ENCODE data around the gene ACY1.
A peak's percentile ranks its signal among the peaks of the same experiment; 100 is the strongest.
"Not testable (repeated sequence)": the region's sequence is repeated elsewhere in the genome, so short reads cannot be mapped to it uniquely, and the experiment has no call there.

The ACY1 gene

GRCh38 chr3:51986010-51986947 is 2.9 kb downstream of the ACY1 start:
- no peak for DNase-seq

GRCh38 chr3:51987568-51987967 is 4.2 kb downstream of the ACY1 start:
- DNase-seq: no peak

DNA sequence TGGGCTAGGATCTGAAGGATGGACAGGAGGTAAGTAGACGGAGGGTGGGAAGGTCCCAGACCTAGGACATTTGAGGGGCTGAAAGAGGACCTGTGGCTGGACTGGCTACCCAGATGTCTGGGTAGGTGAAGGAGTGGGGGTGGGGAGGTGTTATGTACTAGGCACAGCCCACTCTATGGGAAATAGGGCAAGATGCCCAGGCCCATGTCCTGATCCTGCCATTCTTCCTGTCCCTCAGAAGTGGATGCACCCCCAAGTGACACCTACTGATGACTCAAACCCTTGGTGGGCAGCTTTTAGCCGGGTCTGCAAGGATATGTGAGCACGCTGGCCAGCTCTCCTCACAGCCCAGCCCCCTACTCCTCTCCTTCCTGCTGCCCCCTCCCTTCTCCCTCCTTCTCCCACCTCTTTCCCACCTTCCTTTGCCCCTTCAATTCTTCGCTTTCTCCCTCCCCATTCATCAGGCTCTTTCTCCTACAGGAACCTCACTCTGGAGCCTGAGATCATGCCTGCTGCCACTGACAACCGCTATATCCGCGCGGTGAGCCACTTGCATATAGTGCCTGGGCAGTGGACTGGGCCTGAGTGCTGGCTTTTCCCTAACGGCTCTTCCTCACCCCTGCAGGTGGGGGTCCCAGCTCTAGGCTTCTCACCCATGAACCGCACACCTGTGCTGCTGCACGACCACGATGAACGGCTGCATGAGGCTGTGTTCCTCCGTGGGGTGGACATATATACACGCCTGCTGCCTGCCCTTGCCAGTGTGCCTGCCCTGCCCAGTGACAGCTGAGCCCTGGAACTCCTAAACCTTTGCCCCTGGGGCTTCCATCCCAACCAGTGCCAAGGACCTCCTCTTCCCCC is 5.2 kb downstream of the ACY1 start:
- DNase-seq: no peak

- not testable (repeated sequence) for DNase-seq
Observed at GRCh38 chr3:51990501-51990971, 7.2 kb downstream of the ACY1 start.

DNA sequence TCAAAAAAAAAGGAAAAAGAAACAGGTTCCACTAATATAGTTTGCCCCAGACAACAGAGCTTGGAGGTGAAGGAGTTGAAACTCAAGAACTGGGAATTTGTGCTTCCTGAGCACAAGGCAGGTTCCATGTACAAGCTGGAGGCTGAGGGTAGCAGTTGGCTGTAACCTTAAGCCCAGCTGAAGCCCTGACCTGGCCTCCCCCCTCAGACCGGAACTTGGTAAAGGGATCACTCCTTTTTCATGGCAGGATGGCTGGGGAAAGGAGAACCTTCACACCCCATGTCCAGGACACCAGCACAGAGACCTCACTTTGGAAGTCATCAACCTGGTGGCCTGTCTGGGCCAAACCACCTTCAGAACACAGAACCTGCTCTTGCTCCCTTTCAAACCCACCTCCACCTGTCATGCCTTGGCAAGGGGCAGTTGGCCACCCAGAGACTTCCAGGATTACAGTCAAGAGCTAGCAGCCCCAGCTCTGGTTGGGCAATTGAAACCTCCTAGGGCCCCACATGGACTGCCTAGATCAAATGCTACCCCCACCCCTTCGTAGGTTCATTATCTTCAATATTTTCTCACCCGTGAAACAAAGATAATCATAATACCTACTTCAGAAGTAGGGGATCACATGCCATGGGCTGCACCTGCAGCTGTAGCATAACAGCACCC is 8.8 kb downstream of the ACY1 start:
- DNase-seq: no peak

GRCh38 chr3:51993657-51994056 is 10.3 kb downstream of the ACY1 start:
- not testable (repeated sequence) for DNase-seq

- no peak for DNase-seq
Observed at GRCh38 chr3:51994530-51994929, 11.2 kb downstream of the ACY1 start.

- peak; percentile 91 for DNase-seq
Observed at GRCh38 chr3:51995346-51996163, 12.2 kb downstream of the ACY1 start, which contains the start of gene RPL29. RPL29 (minus strand) TSS chr3:51995895; CDS start chr3:51995461, 434 bp downstream.

DNA sequence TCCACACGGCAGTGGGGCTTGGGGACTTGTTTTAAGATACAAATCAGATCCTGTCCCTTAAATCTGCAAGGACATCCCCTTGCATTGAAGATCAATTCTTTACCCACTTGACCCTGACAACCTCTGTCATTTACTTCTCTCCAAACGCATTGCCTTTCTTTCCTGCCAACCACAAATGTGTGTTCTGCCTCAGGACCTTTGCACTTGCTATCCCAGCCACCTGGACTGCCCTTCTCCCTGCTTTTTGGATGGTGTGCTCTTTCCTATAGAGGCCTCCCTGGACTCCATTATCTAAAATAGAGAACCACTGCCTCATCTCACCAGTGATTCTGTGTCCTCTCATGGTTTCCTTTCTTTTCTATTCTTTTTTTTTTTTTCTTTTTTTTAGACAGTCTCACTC is 13.8 kb downstream of the ACY1 start:
- DNase-seq: no peak

- DNase-seq: no peak
Observed at GRCh38 chr3:51997935-51998596, 14.7 kb downstream of the ACY1 start.

DNA sequence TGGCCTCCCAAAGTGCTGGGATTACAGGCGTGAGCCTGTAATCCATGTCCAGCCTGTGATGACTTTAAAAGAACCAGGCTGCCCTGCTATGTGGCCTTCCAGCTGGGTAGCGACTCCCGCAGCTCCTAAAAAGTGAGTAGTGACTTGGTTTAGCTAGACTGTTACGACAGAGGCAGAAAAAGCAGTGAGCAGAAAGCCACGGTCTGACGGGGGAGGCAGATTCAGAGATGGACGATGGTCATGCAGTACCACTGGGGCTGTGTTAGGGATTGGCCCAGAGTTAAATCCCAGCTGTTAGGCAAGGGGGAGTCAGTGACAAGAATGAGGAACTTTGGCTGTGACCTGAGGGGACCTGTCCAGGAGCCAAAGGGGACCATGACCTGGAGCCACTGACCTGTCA is 15.4 kb downstream of the ACY1 start:
- DNase-seq: no peak

GRCh38 chr3:51999846-52000245 is 16.5 kb downstream of the ACY1 start:
- DNase-seq: no peak

DNA sequence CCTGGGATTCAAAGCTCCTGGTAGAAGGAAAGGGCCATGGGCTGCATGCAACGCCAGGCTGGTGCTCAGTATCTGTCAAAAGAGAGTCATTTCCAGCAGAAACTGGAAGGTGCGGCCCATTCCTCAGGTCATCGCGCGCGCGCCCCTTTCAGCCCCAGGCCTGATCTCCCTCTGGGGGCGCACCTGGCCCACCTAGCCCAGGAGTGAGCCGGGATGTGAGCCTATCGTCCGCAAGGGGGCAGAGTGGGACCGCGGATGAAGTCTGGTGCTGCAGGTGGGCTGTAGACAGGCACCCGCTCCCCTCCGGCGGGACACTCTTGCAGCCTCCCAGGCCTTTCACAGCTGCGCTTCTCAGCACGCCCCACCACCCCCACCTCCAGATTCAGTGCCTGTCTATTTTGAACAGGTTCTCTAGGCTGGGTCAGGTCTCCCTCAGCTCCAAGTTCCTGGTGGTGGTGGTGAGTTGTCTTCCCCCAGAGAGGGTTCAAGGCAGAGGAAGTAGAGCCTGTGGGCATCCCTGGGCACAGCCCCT is 18.2 kb downstream of the ACY1 start:
- DNase-seq: peak; percentile 83

DNA sequence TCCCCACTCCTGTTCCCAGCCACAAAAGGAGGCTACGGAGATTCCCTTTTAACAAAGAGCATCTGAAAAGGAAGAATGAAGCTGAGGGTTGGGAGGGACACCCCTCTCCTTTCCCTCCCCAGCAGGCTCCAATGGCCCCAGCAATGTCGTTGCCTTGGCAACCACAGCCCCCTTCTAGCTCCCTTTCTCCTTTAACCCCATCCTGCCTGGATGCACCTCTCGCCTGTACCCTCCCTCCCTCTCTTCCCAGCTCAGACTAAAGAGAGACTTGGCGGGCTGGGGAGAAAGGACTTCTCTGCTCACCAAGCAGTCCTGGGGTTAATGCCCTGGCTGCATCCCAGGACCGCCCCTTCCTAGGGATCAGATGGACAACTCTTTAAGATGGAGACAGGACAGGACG is 19.4 kb downstream of the ACY1 start:
- DNase-seq: no peak

- DNase-seq: no peak
Observed at GRCh38 chr3:52004163-52004787, 20.9 kb downstream of the ACY1 start.

DNA sequence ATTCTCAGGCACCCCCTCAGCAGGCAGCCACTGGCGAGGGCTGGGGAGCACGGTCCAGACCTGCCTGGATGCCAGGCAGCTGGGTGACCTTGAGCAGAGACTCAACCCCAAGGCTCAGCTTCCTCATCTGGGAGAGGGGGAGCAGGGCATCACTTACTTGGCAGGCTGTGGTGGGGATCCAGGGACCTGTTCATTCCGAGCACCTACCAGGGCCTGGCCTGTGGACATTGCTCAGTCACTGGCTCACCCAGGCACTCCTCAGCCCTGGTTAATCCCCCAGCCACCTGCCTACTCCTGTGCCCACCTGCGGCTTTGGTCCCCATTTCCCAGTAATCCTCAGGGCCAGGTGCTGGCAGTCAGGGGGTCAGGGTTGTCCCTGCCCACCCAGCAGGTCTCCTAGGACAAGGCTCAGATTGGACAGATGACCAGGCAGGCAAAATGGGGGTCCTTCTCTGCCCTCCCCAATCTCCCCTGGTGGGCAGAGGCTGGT is 21.6 kb downstream of the ACY1 start:
- DNase-seq: no peak

DNA sequence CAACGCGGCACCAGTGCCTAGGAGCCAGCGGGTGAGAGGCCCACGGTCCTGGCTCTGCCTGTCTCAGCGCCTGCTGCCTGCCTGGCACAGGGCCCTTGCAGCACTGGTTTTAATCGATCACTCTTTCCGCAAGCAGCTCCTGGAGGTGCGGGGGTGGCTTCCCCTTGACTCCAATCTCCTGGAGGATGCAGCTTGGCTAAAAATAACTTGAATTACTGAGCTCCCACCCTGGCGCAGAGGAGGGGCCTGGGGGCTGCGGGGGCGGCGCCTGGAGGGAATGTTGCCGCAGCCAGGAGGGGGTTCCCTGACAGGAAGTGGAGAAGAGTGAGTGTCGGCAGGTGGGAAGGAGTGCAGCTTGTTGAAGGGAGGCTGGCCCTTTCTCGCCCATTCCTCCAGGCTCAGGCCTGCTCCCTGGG is 22.2 kb downstream of the ACY1 start:
- no peak for DNase-seq

- no peak for DNase-seq
Observed at GRCh38 chr3:52006017-52006819, 22.9 kb downstream of the ACY1 start.

DNA sequence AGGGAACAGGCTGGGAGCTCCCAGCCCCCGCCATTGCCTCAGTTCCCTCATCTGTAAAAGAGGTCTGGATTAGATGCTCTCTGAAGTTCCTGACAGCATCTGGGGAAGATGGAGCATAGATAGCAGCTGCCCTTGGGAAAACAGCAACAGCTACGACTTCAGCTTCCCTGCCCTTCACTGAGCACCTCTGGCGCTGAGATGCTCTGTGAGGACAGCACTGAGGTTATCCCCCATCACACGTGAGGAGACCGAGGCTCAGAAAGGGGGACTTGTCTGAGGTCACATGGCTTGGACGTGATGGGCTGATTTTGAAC is 23.4 kb downstream of the ACY1 start:
- DNase-seq: no peak

DNA sequence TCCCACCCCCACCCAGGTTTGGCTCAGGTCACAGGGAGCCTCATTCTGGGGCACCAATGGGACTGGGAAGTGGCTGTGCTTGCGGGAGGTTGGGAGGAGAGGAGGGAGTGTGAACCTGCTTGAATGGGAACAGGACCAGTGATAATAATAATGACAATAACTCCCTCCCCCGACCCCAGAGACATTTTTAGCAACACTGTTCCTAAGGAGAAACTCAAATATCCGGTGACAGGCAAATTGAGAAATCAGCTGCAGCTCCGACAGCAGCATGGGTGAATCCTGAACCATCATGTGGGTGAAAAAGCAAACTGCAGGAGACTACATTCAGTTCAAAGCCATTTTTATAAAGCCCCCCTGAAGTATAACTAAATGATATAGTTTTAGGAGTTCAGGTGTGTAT is 24.0 kb downstream of the ACY1 start:
- no peak for DNase-seq

Measured in activated CD4-positive, alpha-beta T cell treated with anti-CD3 and anti-CD28 coated beads, Interleukin-2, amount 50 U/mL, for 1 hour (primary cell).